HG03060 (cell line): Measurements from ENCODE around the gene DNMT3A.

ENCODE experiments used
- ATAC-seq: cut with Tn5 transposase; IDR thresholded peaks from one replicate; pipeline ENCODE4 v1.9.1; 2021; ENCODE audit warnings: low read depth, moderate number of reproducible peaks; ENCODE audit not compliant: unreplicated experiment

The DNMT3A gene

DNA sequence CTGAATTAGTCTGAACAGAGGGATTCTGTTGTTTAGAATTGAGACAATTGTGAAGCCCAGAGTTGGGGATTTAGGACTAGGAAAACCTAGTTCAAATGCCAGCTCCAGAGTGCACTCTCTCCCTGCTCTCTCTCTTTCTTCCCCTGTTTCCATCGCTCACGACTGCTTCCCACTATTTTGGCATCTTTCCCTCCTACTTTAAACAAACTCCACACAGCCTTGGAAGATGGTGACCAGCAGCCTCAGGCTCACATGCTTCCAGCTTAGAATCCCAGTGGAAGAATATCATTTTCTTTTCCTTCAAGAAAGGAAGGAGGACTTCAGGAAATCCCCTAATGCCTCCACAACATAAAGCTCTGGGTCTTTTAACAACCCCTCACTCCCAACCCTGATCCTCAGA, 6.1 kb upstream of the DNMT3A start:
- no peak for ATAC-seq

DNA sequence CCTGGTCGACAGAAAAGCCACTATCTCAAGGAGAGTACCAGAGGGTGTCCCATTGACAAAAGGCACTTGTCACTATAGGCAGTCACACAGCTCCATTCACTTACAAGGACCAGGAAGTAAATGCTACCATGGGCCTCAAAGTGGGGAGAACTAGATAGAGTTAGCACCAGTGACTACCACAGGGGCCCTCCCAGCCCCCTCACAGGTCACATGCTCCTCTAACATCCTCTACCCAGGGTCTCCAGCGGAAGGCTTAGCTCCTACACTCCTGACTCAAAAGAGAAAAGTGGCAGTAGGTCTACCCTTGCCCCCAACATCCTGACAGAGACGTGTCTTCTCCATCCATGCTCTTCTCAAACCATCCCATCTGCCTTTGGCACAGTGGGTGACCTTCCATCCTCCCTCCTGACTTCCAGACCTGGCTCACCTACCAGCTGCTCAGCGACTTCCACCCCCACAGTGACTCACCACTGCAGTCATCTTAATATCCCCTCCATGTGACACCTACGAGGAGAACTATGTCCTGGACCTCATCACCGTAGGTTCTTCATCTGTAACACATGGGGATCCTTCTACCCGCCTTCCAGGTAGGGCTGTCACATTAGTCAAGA, 5.6 kb upstream of the DNMT3A start:
- ATAC-seq = no peak

- ATAC-seq = no peak
Measured at GRCh38 chr2:25343187-25343825, 1.6 kb upstream of the DNMT3A start.

DNA sequence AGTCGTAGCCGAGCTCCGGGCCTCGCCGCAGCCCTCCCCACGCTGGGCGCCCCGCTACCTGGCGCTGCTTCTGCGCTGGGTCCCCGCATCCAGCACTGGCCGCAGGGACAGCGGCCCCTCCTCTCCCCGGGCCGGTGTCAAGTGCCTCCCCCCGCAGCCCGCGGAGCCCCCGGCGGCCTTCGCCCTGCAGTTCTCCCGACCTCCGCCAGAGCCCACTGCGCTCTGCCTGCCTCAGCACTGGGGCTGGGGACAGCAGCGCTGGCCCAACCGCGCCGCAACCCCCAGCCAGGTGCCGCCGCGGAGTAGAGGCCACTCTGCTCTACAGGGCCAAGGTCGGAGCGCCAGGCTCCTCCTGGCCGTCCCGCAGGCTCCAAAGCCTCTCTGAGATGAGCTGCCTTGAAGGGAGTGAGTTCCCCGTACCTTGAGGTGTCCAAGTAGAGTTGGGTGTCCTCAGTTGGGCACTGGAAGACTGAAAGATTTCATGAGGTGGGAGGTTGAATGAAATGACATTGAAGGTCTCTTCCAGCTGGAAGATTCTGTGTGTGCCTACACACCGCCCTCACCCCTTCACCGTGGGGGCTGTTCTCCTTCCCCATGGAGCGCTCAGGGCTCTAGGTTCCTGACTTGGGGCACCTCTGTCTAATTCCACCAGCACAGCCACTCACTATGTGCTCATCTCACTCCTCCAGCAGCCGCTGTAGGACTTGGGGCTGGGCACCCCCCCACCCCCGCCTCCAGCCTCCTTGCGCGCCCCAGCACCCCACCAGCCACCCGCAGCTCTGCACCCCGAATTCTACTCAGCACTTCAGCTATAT, 854 bp upstream of the DNMT3A start:
- no peak for ATAC-seq

DNA sequence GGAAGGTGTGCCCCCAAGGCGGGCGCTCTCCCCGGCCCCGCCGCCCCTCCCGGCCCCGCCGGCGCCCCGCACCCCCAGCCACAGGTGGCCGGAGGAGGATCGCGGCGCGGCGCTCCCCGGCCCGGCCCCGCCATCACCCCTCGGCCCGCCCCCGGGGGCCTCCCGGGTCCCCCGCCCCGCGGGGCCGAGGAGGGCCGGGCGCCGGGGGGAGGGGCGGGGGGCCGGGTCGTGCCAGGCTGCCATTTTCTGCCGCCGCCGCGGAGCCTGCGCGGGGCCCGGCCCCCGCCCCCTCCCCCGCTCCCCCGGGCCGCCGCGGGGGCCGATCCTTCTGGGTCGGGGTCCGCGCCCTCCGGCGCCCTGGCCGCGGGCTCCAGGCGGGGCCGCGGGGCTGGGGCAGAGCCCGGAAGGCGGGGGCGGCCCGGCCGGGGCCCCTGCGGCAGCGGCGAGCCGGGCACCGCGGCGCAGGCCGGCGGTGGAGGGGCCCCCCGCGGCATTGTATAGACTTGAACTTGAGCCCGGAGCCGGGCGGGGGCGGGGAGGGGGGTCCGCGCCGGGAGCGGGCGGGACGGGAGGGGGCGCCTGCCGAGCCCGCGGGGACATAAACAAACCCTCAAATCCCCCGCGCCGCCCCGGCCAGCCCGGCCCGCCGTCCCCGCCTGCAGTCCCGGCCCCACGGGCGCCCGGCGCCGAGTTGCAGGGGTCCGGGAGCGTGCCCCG, 556 bp downstream of the DNMT3A start:
- no peak for ATAC-seq

GRCh38 chr2:25340181-25340921, 1.4 kb downstream of the DNMT3A start:
- ATAC-seq = no peak

- no peak for ATAC-seq
Measured at GRCh38 chr2:25339791-25340180, 1.9 kb downstream of the DNMT3A start.

GRCh38 chr2:25339211-25339674, 2.5 kb downstream of the DNMT3A start:
- no peak for ATAC-seq

DNA sequence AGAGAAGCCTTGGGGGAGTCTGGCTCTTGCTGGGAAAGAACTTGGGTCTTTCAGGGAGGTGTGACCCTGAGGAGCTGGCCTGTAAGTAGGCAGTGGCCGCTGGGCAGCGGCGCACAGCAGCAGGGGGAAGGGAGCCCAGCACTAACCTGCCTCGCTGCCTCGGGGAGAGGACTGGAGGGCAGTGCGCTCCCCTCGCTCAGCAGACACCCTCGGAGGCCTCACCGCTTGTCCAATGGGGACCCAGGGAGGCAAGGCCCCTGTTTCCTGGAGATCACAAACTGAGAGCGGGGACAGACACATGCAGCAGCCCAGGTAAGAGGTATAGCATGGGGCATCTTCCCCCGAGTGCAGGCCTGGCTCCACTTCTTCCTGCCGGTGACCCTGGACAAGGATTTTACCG, 3.3 kb downstream of the DNMT3A start:
- no peak for ATAC-seq

GRCh38 chr2:25337891-25338290, 3.8 kb downstream of the DNMT3A start:
- no peak for ATAC-seq

DNA sequence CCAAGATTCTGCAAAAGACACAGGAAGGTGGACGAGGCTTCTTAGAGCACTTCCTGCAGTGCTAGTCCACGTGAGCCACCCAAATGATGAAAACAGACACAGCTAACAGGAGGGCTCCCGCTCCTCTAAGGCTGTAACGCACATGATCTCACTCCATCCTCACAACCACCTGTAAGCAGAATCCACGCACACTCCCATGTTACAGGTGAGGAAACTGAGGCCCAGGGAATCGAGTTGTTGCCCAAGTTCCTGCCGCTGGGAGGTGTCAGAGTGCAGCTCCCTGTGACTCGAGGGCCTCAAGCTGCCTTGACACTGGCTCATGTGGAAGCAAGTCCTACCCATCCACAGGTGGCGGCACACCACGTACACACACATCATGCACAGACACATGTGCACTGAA, 4.4 kb downstream of the DNMT3A start:
- no peak for ATAC-seq

- ATAC-seq = no peak
Measured at GRCh38 chr2:25336383-25336841, 5.3 kb downstream of the DNMT3A start.

GRCh38 chr2:25335971-25336370, 5.8 kb downstream of the DNMT3A start:
- no peak for ATAC-seq

- no peak for ATAC-seq
Measured at GRCh38 chr2:25335204-25335603, 6.5 kb downstream of the DNMT3A start.

DNA sequence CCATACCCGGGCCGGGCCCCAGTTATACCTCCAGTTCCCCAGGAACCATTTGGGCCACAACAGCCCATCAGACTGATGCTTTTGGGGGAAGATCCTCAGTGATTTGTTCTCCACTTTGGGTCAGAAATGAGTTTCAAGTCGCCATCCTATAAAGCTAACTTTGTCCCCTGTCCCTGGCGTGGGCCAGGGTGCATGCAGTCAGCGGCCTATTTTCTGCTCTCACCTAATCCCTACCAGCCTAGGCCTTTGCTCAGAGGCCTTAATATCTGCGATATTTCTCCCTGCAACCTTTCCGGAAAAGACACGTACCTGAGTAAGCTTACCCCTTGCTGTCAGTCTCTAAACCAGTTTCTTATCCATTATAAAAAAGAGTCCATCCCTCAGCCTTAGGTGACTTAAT, 7.2 kb downstream of the DNMT3A start:
- ATAC-seq = no peak

GRCh38 chr2:25333981-25334380, 7.7 kb downstream of the DNMT3A start:
- no peak for ATAC-seq

- ATAC-seq = no peak
Measured at GRCh38 chr2:25332571-25332970, 9.2 kb downstream of the DNMT3A start.

DNA sequence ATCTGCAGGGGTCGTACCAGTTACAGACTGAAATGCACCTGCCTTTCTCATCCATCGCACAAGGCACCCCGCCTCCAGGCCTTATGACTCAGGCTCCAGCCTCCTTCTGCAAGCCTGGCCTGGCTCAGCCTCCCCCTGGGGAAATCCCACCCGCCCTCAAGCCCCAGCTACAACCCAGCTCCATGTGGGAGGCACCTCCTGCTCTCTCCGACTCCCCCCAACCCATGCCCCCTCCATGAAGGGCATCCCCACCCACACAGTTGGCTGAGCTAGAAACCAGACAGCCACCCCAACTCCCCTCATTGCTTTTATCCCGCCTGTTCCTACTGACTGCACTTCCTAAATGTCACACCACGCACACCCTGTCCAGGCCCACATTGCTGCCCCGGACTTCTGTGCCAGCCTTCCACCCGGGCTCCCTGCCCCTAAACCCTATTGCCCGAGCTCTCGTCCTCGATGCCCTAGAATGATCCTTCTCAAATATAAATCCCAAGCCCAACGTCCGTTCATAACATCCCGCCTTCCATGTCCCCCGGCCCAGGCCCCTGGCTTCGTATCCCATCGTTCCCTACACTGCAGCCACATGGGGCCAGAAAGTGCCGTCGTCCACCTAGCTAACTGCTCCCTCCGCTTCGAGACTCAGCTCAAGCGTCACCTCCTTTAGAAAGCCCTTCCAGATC, 9.9 kb downstream of the DNMT3A start:
- ATAC-seq = no peak

DNA sequence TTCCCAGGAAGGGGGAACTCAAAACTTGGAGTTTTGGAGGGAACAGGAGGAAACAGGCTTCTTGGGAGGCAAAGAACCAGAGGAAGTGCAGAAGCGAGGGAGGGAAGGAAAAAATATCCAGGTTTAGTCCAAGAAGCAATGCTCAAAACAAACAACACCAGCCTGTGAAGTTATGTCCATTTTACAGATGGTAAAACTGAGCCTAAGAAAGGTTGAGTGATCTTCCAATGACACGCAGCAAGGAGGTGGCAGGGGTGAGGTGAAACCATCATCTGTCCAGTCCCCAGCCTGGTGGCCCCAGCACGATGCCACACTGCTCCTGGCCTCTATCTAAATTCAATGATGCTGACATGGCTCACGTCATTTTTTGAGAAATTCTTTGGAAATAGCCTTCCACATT, 10.8 kb downstream of the DNMT3A start:
- ATAC-seq = no peak

- no peak for ATAC-seq
Measured at GRCh38 chr2:25330273-25330672, 11.5 kb downstream of the DNMT3A start.
